A549 (cell line): Measurements from ENCODE around the gene PYGL. TPM values are rescaled to one million over a fixed set of nuclear protein-coding genes. Genes with fewer than 3 reads are reported as not detected.

Experiments
- ATAC-seq, 2 experiments: fragments of 200-7000 bp in 1 of 2; fragments of >200 bp in 1 of 2; cut with Nextera tagmentation in 1 of 2; cut with Tn5 transposase in 1 of 2; 3 replicates each; pipeline versions ENCODE4 v1.8.0 to v1.9.1; 2018 to 2020; ENCODE audit warnings: mild to moderate bottlenecking in 1 of 2, moderate library complexity in 1 of 2
- CTCF ChIA-PET: fragments of 300-600 bp; sonication (Branson Sonifier 250); formaldehyde crosslinking; extraction: SDS; loops from one replicate; lab custom pipeline; 2021; ENCODE audit warnings: antibody characterized with exemption, inconsistent platforms; lab: Yijun Ruan, JAX
- POLR2A ChIA-PET: fragments of 350-600 bp; formaldehyde crosslinking; extraction: SDS; loops from one replicate; lab custom pipeline; 2021; ENCODE audit warnings: antibody characterized with exemption, inconsistent platforms; lab: Yijun Ruan, JAX
- DNase-seq, 2 experiments: peaks; one replicate each; pipeline versions ENCODE4 v3.0.0 to v3.0.0-alpha.2; 2011 to 2016; ENCODE audit warnings: low read depth in 1 of 2, low spot score in 1 of 2
- FAIRE-seq: peaks from 2 replicates; lab custom pipeline; 2011; peaks lifted over from hg19 to GRCh38; lab: Jason Lieb, UNC
- H3K27ac ChIP-seq, 2 experiments: fragments of >200 bp; sonication (Bioruptor Twin); formaldehyde crosslinking; 3 replicates each; pipeline ENCODE4 v1.5.1; 2016 to 2017
- H3K4me1 ChIP-seq: fragments of >200 bp; sonication (Bioruptor Twin); formaldehyde crosslinking; 3 replicates; pipeline ENCODE4 v1.6.1; 2016
- H3K4me2 ChIP-seq: fragments of >200 bp; sonication (Bioruptor Twin); formaldehyde crosslinking; 3 replicates; pipeline ENCODE4 v1.6.1; 2016
- H3K4me3 ChIP-seq: fragments of >200 bp; sonication (Bioruptor Twin); formaldehyde crosslinking; 3 replicates; pipeline ENCODE4 v1.5.1; 2016
- H3K9me3 ChIP-seq: fragments of >200 bp; sonication (Bioruptor Twin); formaldehyde crosslinking; 3 replicates; pipeline ENCODE4 v1.6.1; 2016
- BHLHE40 ChIP-seq: IDR thresholded peaks from 2 replicates; pipeline ENCODE4 v1.6.1; 2012; ENCODE audit warnings: low read depth, low read length, inconsistent platforms
- CBX8 ChIP-seq: fragments of 200-600 bp; sonication (generic); IDR thresholded peaks from 2 replicates; pipeline ENCODE4 v1.6.1; 2016
- CHD2 ChIP-seq: fragments of 150-350 bp; IDR thresholded peaks from 2 replicates; pipeline ENCODE4 v1.6.1; 2014; ENCODE audit warnings: low read length; ENCODE audit not compliant: partially characterized antibody
- CHD4 ChIP-seq: fragments of 200-600 bp; sonication (generic); IDR thresholded peaks from 2 replicates; pipeline ENCODE4 v1.6.1; 2016; ENCODE audit warnings: antibody characterized with exemption, mild to moderate bottlenecking, borderline replicate concordance
- EHMT2 ChIP-seq: fragments of 200-600 bp; sonication (generic); IDR thresholded peaks from 2 replicates; pipeline ENCODE4 v1.6.1; 2016; ENCODE audit warnings: antibody characterized with exemption, low read depth, mild to moderate bottlenecking, moderate library complexity
- FOSB ChIP-seq: fragments of 250-450 bp; sonication (Bioruptor Pico); IDR thresholded peaks from 2 replicates; pipeline ENCODE4 v1.5.0; 2020; ENCODE audit warnings: mild to moderate bottlenecking, moderate library complexity
- FOSL2 ChIP-seq, 2 experiments: fragments of 450-650 bp in 1 of 2; fragments of >200 bp in 1 of 2; sonication (Bioruptor Twin) in 1 of 2; formaldehyde crosslinking; IDR thresholded peaks; 2 replicates each; pipeline versions ENCODE4 v1.5.0 to v1.6.1; 2016 to 2020; ENCODE audit warnings: mild to moderate bottlenecking in 1 of 2, moderate library complexity in 1 of 2
- GATA3 ChIP-seq: IDR thresholded peaks from 2 replicates; pipeline ENCODE4 v1.6.1; 2012; ENCODE audit warnings: borderline replicate concordance
- HEYL ChIP-seq: fragments of 250-450 bp; sonication (Bioruptor Pico); IDR thresholded peaks from 2 replicates; pipeline ENCODE4 v1.8.0; 2021; ENCODE audit warnings: mild to moderate bottlenecking, moderate library complexity
- MAZ ChIP-seq: fragments of 150-350 bp; IDR thresholded peaks from 2 replicates; pipeline ENCODE4 v1.6.1; 2014; ENCODE audit warnings: antibody characterized with exemption, low read depth, low read length, borderline replicate concordance
- MYC ChIP-seq: IDR thresholded peaks from 2 replicates; pipeline ENCODE4 v1.6.1; 2012; ENCODE audit warnings: mild to moderate bottlenecking, inconsistent platforms, low read length, improper control_type of control experiment, borderline replicate concordance
- NFE2L2 ChIP-seq: fragments of 150-350 bp; conservative IDR thresholded peaks from 2 replicates; pipeline ENCODE4 v1.6.1; 2014; ENCODE audit warnings: low read length
- NR3C1 ChIP-seq: fragments of >200 bp; sonication (Bioruptor Twin); formaldehyde crosslinking; IDR thresholded peaks from 3 replicates; pipeline ENCODE4 v1.6.1; 2017
- PHF8 ChIP-seq: fragments of 200-600 bp; sonication (generic); IDR thresholded peaks from 2 replicates; pipeline ENCODE4 v1.6.1; 2016; ENCODE audit warnings: low read depth, mild to moderate bottlenecking, antibody characterized with exemption, moderate library complexity, borderline replicate concordance
- RAD21 ChIP-seq, 2 experiments: fragments of >200 bp in 1 of 2; sonication (Bioruptor Twin) in 1 of 2; formaldehyde crosslinking in 1 of 2; IDR thresholded peaks in 1 of 2; conservative IDR thresholded peaks in 1 of 2; 2 replicates in 1 of 2; 3 replicates in 1 of 2; pipeline ENCODE4 v1.6.1; 2012 to 2018; ENCODE audit warnings: inconsistent platforms in 1 of 2
- RARB ChIP-seq: fragments of 250-450 bp; sonication (Bioruptor Pico); IDR thresholded peaks from 2 replicates; pipeline ENCODE4 v1.8.0; 2021; ENCODE audit warnings: mild to moderate bottlenecking, moderate library complexity
- RNF2 ChIP-seq: fragments of 200-600 bp; sonication (generic); IDR thresholded peaks from 2 replicates; pipeline ENCODE4 v1.6.1; 2016; ENCODE audit warnings: low read depth, mild to moderate bottlenecking, antibody characterized with exemption, moderate library complexity, borderline replicate concordance
- TFCP2L1 ChIP-seq: fragments of 250-450 bp; sonication (Bioruptor Pico); IDR thresholded peaks from 2 replicates; pipeline ENCODE4 v1.5.0; 2021; ENCODE audit warnings: mild to moderate bottlenecking
- TP53 ChIP-seq: fragments of 250-450 bp; sonication (Bioruptor Pico); IDR thresholded peaks from 2 replicates; pipeline ENCODE4 v1.5.0; 2021; ENCODE audit warnings: mild to moderate bottlenecking, moderate library complexity
- ZSCAN20 ChIP-seq: fragments of 250-450 bp; sonication (Bioruptor Pico); IDR thresholded peaks from 2 replicates; pipeline ENCODE4 v1.8.0; 2022; ENCODE audit warnings: mild to moderate bottlenecking, moderate library complexity
- WGBS: methylation state at CpG from one replicate; pipeline ENCODE4 v1.1.6; 2017; ENCODE audit errors: missing lambda C conversion rate; 5-methylcytosine and 5-hydroxymethylcytosine counted together
- polyA plus RNA-seq, 4 experiments: library from polyadenylated mRNA; depleted of rRNA in 3 of 4; stranded (reverse); fragments of >200 nt; fragmentation: RNase III in 1 of 4; extraction: RNeasy Plus Mini Kit Qiagen cat#74134 plus additional on column Dnase treatment in 1 of 4; gene quantifications; 2 replicates in 3 of 4; 3 replicates in 1 of 4; pipeline ENCODE4 v1.2.3, GENCODE V29; 2011 to 2017
- TF ChIP-seq, protein P1 (sequence below): fragments of 250-450 bp; sonication (Bioruptor Pico); IDR thresholded peaks from 2 replicates; pipeline ENCODE4 v1.5.0; 2020; ENCODE audit warnings: low read depth, mild to moderate bottlenecking, moderate library complexity
- TF ChIP-seq, protein P2 (sequence below): IDR thresholded peaks from 2 replicates; pipeline ENCODE4 v1.6.1; 2012
- TF ChIP-seq, protein P3 (sequence below): fragments of >200 bp; sonication (Bioruptor Twin); formaldehyde crosslinking; IDR thresholded peaks from 2 replicates; pipeline ENCODE4 v1.6.1; 2016
- TF ChIP-seq, protein P4 (sequence below): IDR thresholded peaks from 2 replicates; pipeline ENCODE4 v1.6.1; 2012; ENCODE audit warnings: low read depth, borderline replicate concordance
- TF ChIP-seq, protein P5 (sequence below): IDR thresholded peaks from 2 replicates; pipeline ENCODE4 v1.6.1; 2012

Gene PYGL
- polyA plus RNA-seq, 2 of the 4 experiments (the other 2 are of a cell fraction), result 112 to 122 TPM

DNA sequence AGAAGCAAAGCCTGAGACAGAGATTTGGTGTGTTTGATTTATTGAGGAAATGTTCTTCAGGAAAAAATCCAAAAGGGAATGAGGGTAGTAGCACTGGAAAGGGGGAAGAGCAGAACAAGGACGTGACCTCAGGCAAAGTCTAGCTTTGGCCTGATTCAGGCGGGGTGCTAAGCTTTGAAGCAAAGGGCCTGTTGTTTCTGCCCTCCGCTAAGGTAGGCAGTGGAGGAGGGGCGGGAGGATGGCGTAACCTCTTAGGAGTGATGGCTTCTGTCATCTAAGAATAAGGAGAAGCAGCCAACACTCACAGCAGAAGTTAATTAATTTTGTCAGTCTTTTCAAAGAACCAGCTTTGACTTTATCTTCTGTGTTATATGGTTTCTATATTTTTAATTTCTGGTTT, 52.0 kb downstream of the PYGL start:
- DNase-seq, result no peak
- H3K4me1 ChIP-seq, result no peaks in the 10 kb centered on the region
- CTCF ChIA-PET, result no interaction called here
- no peak for TF ChIP-seq NR3C1
- no peak for TF ChIP-seq CBX8
- TF ChIP-seq, protein P1, sequence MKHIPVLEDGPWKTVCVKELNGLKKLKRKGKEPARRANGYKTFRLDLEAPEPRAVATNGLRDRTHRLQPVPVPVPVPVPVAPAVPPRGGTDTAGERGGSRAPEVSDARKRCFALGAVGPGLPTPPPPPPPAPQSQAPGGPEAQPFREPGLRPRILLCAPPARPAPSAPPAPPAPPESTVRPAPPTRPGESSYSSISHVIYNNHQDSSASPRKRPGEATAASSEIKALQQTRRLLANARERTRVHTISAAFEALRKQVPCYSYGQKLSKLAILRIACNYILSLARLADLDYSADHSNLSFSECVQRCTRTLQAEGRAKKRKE (CRISPR knock-in tag), result no peak
- TF ChIP-seq, protein P2, sequence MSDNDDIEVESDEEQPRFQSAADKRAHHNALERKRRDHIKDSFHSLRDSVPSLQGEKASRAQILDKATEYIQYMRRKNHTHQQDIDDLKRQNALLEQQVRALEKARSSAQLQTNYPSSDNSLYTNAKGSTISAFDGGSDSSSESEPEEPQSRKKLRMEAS, result no peak
- no peak for TF ChIP-seq ZSCAN20 (CRISPR knock-in tag)
- TF ChIP-seq, protein P3, sequence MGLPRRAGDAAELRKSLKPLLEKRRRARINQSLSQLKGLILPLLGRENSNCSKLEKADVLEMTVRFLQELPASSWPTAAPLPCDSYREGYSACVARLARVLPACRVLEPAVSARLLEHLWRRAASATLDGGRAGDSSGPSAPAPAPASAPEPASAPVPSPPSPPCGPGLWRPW, result no peak
- TF ChIP-seq TP53 (CRISPR knock-in tag), result no peak
- TF ChIP-seq MAZ, result no peak
- TF ChIP-seq PHF8, result no peak
- TF ChIP-seq RAD21 (conservative IDR thresholded peaks at IDR 0.05 in 1 of 2, IDR thresholded peaks at IDR 0.05 in 1 of 2), result no peak
- TF ChIP-seq, protein P4, sequence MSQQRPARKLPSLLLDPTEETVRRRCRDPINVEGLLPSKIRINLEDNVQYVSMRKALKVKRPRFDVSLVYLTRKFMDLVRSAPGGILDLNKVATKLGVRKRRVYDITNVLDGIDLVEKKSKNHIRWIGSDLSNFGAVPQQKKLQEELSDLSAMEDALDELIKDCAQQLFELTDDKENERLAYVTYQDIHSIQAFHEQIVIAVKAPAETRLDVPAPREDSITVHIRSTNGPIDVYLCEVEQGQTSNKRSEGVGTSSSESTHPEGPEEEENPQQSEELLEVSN, result no peak
- TF ChIP-seq, all 56 proteins: peak for 0
- Histone ChIP-seq H3K9me3 (no peaks in the 10 kb centered on the region), H3K27ac (no peak overlapping the region), H3K4me3 (no peak overlapping the region), H3K4me2 (no peak overlapping the region)
- ATAC-seq (no peak), FAIRE-seq (no peak)
- POLR2A ChIA-PET, result no interaction called here
- WGBS, result 89% methylated on average over 5 of the region's 5 CpGs

DNA sequence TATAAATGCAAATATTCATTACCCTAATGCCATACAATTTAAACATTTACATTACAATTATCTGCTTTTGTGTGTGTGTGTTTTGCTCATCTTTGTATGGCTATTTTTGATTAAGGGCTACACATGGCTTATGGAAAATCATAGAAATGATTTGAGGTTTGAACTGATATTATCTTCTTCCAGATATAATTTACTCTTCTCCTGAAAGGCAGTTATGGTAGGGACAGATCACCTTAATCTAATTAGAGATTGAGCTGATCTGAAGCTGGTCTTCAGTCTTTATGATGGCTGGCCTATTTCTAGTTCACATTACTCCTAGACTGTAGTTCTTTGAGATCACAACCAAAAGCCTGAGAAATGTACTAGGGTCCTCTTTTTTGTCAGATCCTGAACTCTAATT, 56.8 kb downstream of the PYGL start:
- H3K4me1 ChIP-seq, result no peaks in the 10 kb centered on the region
- no peak for ATAC-seq
- H3K9me3 ChIP-seq, result no peaks in the 10 kb centered on the region
- CTCF ChIA-PET, result no interaction called here
- TF ChIP-seq RARB (CRISPR knock-in tag), result no peak
- TF ChIP-seq TFCP2L1 (CRISPR knock-in tag), result no peak
- TF ChIP-seq FOSB (CRISPR knock-in tag), result no peak
- TF ChIP-seq HEYL (CRISPR knock-in tag), result no peak
- no peak for TF ChIP-seq RAD21 (conservative IDR thresholded peaks at IDR 0.05 in 1 of 2, IDR thresholded peaks at IDR 0.05 in 1 of 2)
- no peak for TF ChIP-seq FOSL2 (IDR thresholded peaks at IDR 0.05)
- TF ChIP-seq FOSL2 (CRISPR knock-in tag; IDR thresholded peaks at IDR 0.05), result no peak
- no peak for TF ChIP-seq CHD4
- no peak for TF ChIP-seq MYC
- no peak for TF ChIP-seq TP53 (CRISPR knock-in tag)
- TF ChIP-seq BHLHE40, result no peak
- TF ChIP-seq EHMT2, result no peak
- TF ChIP-seq GATA3, result no peak
- TF ChIP-seq, all 56 proteins: peak for 0
- DNase-seq (no peak), FAIRE-seq (no peak)
- H3K4me2 ChIP-seq, result no peak overlapping the region
- no peak overlapping the region for H3K4me3 ChIP-seq
- POLR2A ChIA-PET, result interaction anchor here (0.6 kb wide), 1 partner anchor 575 kb away, joined by 3 read pairs; the partner anchor contains the start of gene DMAC2L
- H3K27ac ChIP-seq, result no peak overlapping the region

DNA sequence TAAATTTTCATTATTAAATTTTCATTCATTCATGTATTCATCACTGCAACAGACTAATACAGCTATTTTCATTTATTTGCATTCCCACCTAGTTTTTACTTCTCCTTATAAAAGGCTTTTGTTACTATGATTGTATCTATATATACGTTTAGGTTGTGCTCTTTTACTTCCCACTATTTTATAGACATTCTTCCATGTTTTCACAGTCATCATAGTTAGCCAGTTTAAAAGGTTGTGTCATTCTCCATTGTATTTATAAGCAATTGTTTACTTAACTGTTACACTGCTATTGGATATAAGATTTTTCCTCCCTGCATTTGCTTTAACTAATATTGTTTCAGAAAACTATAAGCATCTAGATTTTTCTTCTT, 60.5 kb downstream of the PYGL start:
- H3K27ac ChIP-seq, result no peak overlapping the region
- DNase-seq (no peak), FAIRE-seq (no peak), ATAC-seq (no peak)
- ChIA-PET POLR2A (no interaction called here), CTCF (interaction anchor here (0.8 to 2.6 kb wide), 6 partner anchors 8 to 265 kb away, joined by 3 to 12 read pairs (median 3); partner anchors contain the start of gene ABHD12B)
- H3K4me1 ChIP-seq, result no peaks in the 10 kb centered on the region
- WGBS, result 70% methylated on average over 1 of the region's 1 CpG
- TF ChIP-seq HEYL (CRISPR knock-in tag) (no peak), NR3C1 (no peak), NFE2L2 (no peak), CHD2 (no peak), RNF2 (no peak)
- TF ChIP-seq, protein P5, sequence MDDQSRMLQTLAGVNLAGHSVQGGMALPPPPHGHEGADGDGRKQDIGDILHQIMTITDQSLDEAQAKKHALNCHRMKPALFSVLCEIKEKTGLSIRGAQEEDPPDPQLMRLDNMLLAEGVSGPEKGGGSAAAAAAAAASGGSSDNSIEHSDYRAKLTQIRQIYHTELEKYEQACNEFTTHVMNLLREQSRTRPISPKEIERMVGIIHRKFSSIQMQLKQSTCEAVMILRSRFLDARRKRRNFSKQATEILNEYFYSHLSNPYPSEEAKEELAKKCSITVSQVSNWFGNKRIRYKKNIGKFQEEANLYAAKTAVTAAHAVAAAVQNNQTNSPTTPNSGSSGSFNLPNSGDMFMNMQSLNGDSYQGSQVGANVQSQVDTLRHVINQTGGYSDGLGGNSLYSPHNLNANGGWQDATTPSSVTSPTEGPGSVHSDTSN, result no peak
- H3K4me2 ChIP-seq, result no peak overlapping the region
- H3K9me3 ChIP-seq, result no peaks in the 10 kb centered on the region
- no peak overlapping the region for H3K4me3 ChIP-seq
